Neural cell (in vitro differentiated cells): ENCODE results near the gene ROGDI. TPM values are rescaled to one million over a fixed set of nuclear protein-coding genes. Genes with fewer than 3 reads are reported as not detected.
A peak's percentile ranks its signal among the peaks of the same experiment; 100 is the strongest.

Source experiments
- H2AFZ ChIP-seq: fragments of 200-600, 300-800 bp; sonication (generic), shearing (Covaris generic); 2 replicates; pipeline ENCODE4 v1.6.0; 2014; ENCODE audit warnings: low read depth, mild to moderate bottlenecking, antibody characterized with exemption, low read length, moderate library complexity
- H3F3A ChIP-seq: fragments of 200-600 bp; shearing (Covaris generic); 2 replicates; pipeline ENCODE4 v1.6.1; 2016; ENCODE audit warnings: mild to moderate bottlenecking, moderate library complexity, mixed read lengths, antibody characterized with exemption, low read length; ENCODE audit not compliant: insufficient read depth, poor library complexity, severe bottlenecking
- H3K27ac ChIP-seq: fragments of 200-600, 300-800 bp; sonication (generic), shearing (Covaris generic); 2 replicates; pipeline ENCODE4 v1.5.1; 2014; ENCODE audit warnings: mild to moderate bottlenecking, low read length, moderate library complexity
- H3K27me3 ChIP-seq: fragments of 300-800, 200-600 bp; sonication (generic), shearing (Covaris generic); 2 replicates; pipeline ENCODE4 v1.6.0; 2014; ENCODE audit warnings: mild to moderate bottlenecking, low read depth, low read length, moderate library complexity; ENCODE audit not compliant: insufficient read depth
- H3K36me3 ChIP-seq: fragments of 300-800, 200-600 bp; sonication (generic), shearing (Covaris generic); 2 replicates; pipeline ENCODE4 v1.5.1; 2014; ENCODE audit warnings: mild to moderate bottlenecking, antibody characterized with exemption, low read length, moderate library complexity; ENCODE audit not compliant: insufficient read depth
- H3K4me2 ChIP-seq: fragments of 300-800, 200-600 bp; sonication (generic), shearing (Covaris generic); 2 replicates; pipeline ENCODE4 v1.6.0; 2014; ENCODE audit warnings: mild to moderate bottlenecking, low read length
- H3K4me3 ChIP-seq: fragments of 300-800, 200-600 bp; sonication (generic), shearing (Covaris generic); 2 replicates; pipeline ENCODE4 v1.5.1; 2014; ENCODE audit warnings: mild to moderate bottlenecking, low read length, moderate library complexity
- H3K79me2 ChIP-seq: fragments of 200-600 bp; shearing (Covaris generic); replicated peaks from 2 replicates; pipeline ENCODE4 v1.6.0; 2014; ENCODE audit warnings: mild to moderate bottlenecking, low read length, moderate library complexity; ENCODE audit not compliant: insufficient read depth
- H3K9ac ChIP-seq: fragments of 300-800, 200-600 bp; sonication (generic), shearing (Covaris generic); 2 replicates; pipeline ENCODE4 v1.6.1; 2016; ENCODE audit warnings: mild to moderate bottlenecking, low read length, mixed read lengths
- H3K9me2 ChIP-seq: fragments of 200-600 bp; shearing (Covaris generic); 2 replicates; pipeline ENCODE4 v1.6.1; 2016; ENCODE audit warnings: mild to moderate bottlenecking, low read length, mixed read lengths; ENCODE audit not compliant: insufficient read depth
- H3K9me3 ChIP-seq: fragments of 200-600, 300-800 bp; sonication (generic), shearing (Covaris generic); 2 replicates; pipeline ENCODE4 v1.6.1; 2016; ENCODE audit warnings: mild to moderate bottlenecking, mixed run types, low read length, moderate library complexity, mixed read lengths
- H4K20me1 ChIP-seq: fragments of 200-600 bp; shearing (Covaris generic); 2 replicates; pipeline ENCODE4 v1.6.1; 2016; ENCODE audit warnings: mild to moderate bottlenecking, mixed run types; ENCODE audit not compliant: insufficient read depth
- EP300 ChIP-seq: fragments of 450-650 bp; conservative IDR thresholded peaks from 2 replicates; pipeline ENCODE4 v1.6.1; 2014; ENCODE audit warnings: antibody characterized with exemption, mild to moderate bottlenecking, moderate library complexity; ENCODE audit not compliant: poor library complexity, severe bottlenecking
- EZH2 ChIP-seq: fragments of 200-600, 300-800 bp; shearing (Covaris generic), sonication (generic); IDR thresholded peaks from 2 replicates; pipeline ENCODE4 v1.6.1; 2014; ENCODE audit warnings: antibody characterized with exemption, low read length, borderline replicate concordance, mild to moderate bottlenecking; ENCODE audit not compliant: insufficient read depth, poor library complexity, severe bottlenecking
- MXI1 ChIP-seq: fragments of 450-650 bp; conservative IDR thresholded peaks from 2 replicates; pipeline ENCODE4 v1.6.1; 2014; ENCODE audit warnings: antibody characterized with exemption, mild to moderate bottlenecking; ENCODE audit not compliant: poor library complexity, severe bottlenecking
- POLR2AphosphoS5 ChIP-seq: IDR thresholded peaks from 2 replicates; pipeline ENCODE4 v1.6.1; 2012
- RAD21 ChIP-seq: fragments of 450-650 bp; conservative IDR thresholded peaks from 2 replicates; pipeline ENCODE4 v1.6.1; 2014; ENCODE audit warnings: antibody characterized with exemption, mild to moderate bottlenecking, moderate library complexity
- SMC3 ChIP-seq: fragments of 450-650 bp; conservative IDR thresholded peaks from 2 replicates; pipeline ENCODE4 v1.6.1; 2014; ENCODE audit warnings: antibody characterized with exemption, mild to moderate bottlenecking, moderate library complexity; ENCODE audit not compliant: poor library complexity
- TAF1 ChIP-seq: IDR thresholded peaks from 2 replicates; pipeline ENCODE4 v1.6.1; 2012; ENCODE audit warnings: low read depth
- polyA plus RNA-seq: library from polyadenylated mRNA; depleted of rRNA; stranded (reverse); fragments of >200 nt; gene quantifications from 2 replicates; pipeline ENCODE4 v1.2.3, GENCODE V29; 2014
- TF ChIP-seq, protein P1 (sequence below): fragments of 450-650 bp; IDR thresholded peaks from 2 replicates; pipeline ENCODE4 v1.5.1; 2014; ENCODE audit warnings: antibody characterized with exemption, mild to moderate bottlenecking, moderate library complexity; ENCODE audit not compliant: poor library complexity, severe bottlenecking
- TF ChIP-seq, protein P2 (sequence below): IDR thresholded peaks from 2 replicates; pipeline ENCODE4 v1.6.1; 2012; ENCODE audit warnings: borderline replicate concordance

The ROGDI gene
- polyA plus RNA-seq, 1 donor from 2014 or later = 203 TPM

DNA sequence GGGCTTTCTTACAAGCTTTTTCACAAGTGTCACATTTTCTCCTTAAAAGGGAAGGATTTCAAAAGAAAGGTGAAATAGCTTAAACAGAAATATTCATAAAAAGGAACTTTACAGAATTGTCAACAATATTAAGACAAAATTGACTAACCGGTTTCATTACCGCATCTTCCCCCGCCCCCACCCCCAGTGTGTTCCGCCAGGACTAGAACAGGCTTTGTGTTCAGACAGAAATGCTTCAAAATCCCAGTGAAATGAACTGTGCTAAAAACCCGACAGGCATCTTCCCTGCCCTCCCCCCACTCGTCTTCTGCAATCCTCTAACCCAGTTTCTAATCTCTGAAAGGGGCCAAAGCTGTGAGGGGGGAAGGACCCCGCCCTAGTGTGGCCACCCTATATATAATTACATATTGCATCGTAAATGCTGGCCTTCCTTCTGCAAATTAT lies 990 bp upstream of the ROGDI start:
- peak overlapping the region; percentile 83 for H2AFZ ChIP-seq
- H3F3A ChIP-seq = no peaks in the 10 kb centered on the region
- H3K27me3 ChIP-seq = no peaks in the 10 kb centered on the region
- H3K9me3 ChIP-seq = no peaks in the 10 kb centered on the region
- H3K9ac ChIP-seq = peak overlapping the region; percentile 83
- H3K36me3 ChIP-seq = no peaks in the 10 kb centered on the region
- H3K4me3 ChIP-seq = peak overlapping the region; percentile 92
- TF ChIP-seq MXI1 = no peak
- TF ChIP-seq EZH2 = no peak
- no peak for TF ChIP-seq TAF1
- no peak for TF ChIP-seq EP300
- TF ChIP-seq POLR2AphosphoS5 = no peak
- no peak for TF ChIP-seq RAD21
- TF ChIP-seq, protein P1, sequence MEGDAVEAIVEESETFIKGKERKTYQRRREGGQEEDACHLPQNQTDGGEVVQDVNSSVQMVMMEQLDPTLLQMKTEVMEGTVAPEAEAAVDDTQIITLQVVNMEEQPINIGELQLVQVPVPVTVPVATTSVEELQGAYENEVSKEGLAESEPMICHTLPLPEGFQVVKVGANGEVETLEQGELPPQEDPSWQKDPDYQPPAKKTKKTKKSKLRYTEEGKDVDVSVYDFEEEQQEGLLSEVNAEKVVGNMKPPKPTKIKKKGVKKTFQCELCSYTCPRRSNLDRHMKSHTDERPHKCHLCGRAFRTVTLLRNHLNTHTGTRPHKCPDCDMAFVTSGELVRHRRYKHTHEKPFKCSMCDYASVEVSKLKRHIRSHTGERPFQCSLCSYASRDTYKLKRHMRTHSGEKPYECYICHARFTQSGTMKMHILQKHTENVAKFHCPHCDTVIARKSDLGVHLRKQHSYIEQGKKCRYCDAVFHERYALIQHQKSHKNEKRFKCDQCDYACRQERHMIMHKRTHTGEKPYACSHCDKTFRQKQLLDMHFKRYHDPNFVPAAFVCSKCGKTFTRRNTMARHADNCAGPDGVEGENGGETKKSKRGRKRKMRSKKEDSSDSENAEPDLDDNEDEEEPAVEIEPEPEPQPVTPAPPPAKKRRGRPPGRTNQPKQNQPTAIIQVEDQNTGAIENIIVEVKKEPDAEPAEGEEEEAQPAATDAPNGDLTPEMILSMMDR = no peak
- TF ChIP-seq, protein P2, sequence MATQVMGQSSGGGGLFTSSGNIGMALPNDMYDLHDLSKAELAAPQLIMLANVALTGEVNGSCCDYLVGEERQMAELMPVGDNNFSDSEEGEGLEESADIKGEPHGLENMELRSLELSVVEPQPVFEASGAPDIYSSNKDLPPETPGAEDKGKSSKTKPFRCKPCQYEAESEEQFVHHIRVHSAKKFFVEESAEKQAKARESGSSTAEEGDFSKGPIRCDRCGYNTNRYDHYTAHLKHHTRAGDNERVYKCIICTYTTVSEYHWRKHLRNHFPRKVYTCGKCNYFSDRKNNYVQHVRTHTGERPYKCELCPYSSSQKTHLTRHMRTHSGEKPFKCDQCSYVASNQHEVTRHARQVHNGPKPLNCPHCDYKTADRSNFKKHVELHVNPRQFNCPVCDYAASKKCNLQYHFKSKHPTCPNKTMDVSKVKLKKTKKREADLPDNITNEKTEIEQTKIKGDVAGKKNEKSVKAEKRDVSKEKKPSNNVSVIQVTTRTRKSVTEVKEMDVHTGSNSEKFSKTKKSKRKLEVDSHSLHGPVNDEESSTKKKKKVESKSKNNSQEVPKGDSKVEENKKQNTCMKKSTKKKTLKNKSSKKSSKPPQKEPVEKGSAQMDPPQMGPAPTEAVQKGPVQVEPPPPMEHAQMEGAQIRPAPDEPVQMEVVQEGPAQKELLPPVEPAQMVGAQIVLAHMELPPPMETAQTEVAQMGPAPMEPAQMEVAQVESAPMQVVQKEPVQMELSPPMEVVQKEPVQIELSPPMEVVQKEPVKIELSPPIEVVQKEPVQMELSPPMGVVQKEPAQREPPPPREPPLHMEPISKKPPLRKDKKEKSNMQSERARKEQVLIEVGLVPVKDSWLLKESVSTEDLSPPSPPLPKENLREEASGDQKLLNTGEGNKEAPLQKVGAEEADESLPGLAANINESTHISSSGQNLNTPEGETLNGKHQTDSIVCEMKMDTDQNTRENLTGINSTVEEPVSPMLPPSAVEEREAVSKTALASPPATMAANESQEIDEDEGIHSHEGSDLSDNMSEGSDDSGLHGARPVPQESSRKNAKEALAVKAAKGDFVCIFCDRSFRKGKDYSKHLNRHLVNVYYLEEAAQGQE = no peak
- TF ChIP-seq SMC3 = no peak
- H3K9me2 ChIP-seq = no peaks in the 10 kb centered on the region
- H3K4me2 ChIP-seq = peak overlapping the region; percentile 99
- H3K79me2 ChIP-seq = no peaks in the 10 kb centered on the region
- no peaks in the 10 kb centered on the region for H4K20me1 ChIP-seq
- H3K27ac ChIP-seq = peak overlapping the region; percentile 86

DNA sequence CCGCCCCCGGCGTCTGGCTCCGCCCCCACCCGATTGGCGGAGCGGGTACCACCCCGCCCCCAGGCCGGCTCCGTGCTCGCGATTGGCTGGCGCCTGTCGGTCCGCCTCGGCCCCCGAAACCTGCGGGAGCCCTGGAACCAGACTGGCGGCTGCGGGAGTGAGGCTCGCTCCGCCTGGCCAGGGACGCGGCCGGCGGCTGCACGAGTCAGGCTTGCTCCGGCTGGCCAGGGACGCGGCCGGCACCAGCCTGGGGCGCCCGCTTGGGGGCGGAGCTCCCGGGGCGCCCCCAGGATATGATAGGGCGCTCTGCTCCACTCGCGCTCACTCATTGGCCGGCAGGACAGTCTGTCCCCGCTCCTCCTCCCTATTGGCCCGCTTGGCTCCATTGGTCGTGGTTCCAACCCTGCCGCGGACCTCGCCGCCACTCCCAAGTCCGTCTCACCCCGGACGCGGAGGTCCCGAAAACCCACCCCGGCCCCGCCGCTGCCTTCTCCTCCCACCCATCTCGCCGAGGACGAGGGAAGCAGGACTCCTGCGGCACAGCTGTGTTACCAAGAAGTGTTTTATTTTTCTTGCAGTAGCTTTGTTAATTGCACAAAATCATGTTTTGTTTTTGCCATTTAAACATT lies 340 bp upstream of the ROGDI start:
- H3K4me2 ChIP-seq = peak overlapping the region; percentile 99
- H3K27ac ChIP-seq = peak overlapping the region; percentile 86
- H2AFZ ChIP-seq = peak overlapping the region; percentile 83
- H3K79me2 ChIP-seq = no peaks in the 10 kb centered on the region
- H3K9me3 ChIP-seq = no peaks in the 10 kb centered on the region
- no peaks in the 10 kb centered on the region for H3K36me3 ChIP-seq
- H3F3A ChIP-seq = no peaks in the 10 kb centered on the region
- no peaks in the 10 kb centered on the region for H3K27me3 ChIP-seq
- TF ChIP-seq POLR2AphosphoS5 (peak; percentile 80), SMC3 (no peak), MXI1 (no peak), TAF1 (peak; percentile 39), EZH2 (no peak)
- TF ChIP-seq, protein P2 = peak; percentile 43
- TF ChIP-seq, protein P1 = peak; percentile 53
- no peaks in the 10 kb centered on the region for H3K9me2 ChIP-seq
- no peaks in the 10 kb centered on the region for H4K20me1 ChIP-seq
- H3K4me3 ChIP-seq = peak overlapping the region; percentile 92
- H3K9ac ChIP-seq = peak overlapping the region; percentile 83
